ENCODE data around the gene MAP3K14.

- TF ChIP-seq, protein P1, sequence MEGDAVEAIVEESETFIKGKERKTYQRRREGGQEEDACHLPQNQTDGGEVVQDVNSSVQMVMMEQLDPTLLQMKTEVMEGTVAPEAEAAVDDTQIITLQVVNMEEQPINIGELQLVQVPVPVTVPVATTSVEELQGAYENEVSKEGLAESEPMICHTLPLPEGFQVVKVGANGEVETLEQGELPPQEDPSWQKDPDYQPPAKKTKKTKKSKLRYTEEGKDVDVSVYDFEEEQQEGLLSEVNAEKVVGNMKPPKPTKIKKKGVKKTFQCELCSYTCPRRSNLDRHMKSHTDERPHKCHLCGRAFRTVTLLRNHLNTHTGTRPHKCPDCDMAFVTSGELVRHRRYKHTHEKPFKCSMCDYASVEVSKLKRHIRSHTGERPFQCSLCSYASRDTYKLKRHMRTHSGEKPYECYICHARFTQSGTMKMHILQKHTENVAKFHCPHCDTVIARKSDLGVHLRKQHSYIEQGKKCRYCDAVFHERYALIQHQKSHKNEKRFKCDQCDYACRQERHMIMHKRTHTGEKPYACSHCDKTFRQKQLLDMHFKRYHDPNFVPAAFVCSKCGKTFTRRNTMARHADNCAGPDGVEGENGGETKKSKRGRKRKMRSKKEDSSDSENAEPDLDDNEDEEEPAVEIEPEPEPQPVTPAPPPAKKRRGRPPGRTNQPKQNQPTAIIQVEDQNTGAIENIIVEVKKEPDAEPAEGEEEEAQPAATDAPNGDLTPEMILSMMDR (IDR thresholded peaks at IDR 0.05) = no peak
- no peak for TF ChIP-seq POLR2A (IDR thresholded peaks at IDR 0.05)
Observed at GRCh38 chr17:45264988-45265387, 51.8 kb downstream of the MAP3K14 start.
